HL-60 (cell line): ENCODE data around the gene NBEAL2.
"Not testable (repeated sequence)": the region's sequence is repeated elsewhere in the genome, so short reads cannot be mapped to it uniquely, and the experiment has no call there.

Source experiments
- TF ChIP-seq, protein P1 (sequence below): IDR thresholded peaks from one replicate; pipeline ENCODE4 v1.5.1; 2011; ENCODE audit warnings: low read length, control low read depth, inconsistent platforms; ENCODE audit not compliant: insufficient read depth
- TF ChIP-seq, protein P2 (sequence below): IDR thresholded peaks from 2 replicates; pipeline ENCODE4 v1.6.1; 2012; ENCODE audit warnings: low read depth; ENCODE audit not compliant: insufficient replicate concordance

DNA sequence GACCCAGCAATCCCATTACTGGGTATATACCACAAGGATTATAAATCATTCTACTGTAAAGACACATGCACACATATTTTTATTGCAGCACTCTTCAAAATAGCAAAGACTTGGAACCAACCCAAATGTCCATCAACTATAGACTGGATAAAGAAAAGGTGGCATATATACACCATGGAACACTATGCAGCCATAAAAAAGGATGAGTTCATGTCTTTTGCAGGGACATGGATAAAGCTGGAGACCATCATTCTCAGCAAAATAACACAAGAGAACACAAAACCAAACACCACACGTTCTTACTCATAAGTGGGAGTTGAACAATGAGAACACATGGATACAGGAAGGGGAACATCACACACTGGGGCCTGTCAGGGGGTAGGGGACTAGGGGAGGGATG, 47.0 kb downstream of the NBEAL2 start:
- TF ChIP-seq, protein P1, sequence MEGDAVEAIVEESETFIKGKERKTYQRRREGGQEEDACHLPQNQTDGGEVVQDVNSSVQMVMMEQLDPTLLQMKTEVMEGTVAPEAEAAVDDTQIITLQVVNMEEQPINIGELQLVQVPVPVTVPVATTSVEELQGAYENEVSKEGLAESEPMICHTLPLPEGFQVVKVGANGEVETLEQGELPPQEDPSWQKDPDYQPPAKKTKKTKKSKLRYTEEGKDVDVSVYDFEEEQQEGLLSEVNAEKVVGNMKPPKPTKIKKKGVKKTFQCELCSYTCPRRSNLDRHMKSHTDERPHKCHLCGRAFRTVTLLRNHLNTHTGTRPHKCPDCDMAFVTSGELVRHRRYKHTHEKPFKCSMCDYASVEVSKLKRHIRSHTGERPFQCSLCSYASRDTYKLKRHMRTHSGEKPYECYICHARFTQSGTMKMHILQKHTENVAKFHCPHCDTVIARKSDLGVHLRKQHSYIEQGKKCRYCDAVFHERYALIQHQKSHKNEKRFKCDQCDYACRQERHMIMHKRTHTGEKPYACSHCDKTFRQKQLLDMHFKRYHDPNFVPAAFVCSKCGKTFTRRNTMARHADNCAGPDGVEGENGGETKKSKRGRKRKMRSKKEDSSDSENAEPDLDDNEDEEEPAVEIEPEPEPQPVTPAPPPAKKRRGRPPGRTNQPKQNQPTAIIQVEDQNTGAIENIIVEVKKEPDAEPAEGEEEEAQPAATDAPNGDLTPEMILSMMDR = not testable (repeated sequence)
- TF ChIP-seq, protein P2, sequence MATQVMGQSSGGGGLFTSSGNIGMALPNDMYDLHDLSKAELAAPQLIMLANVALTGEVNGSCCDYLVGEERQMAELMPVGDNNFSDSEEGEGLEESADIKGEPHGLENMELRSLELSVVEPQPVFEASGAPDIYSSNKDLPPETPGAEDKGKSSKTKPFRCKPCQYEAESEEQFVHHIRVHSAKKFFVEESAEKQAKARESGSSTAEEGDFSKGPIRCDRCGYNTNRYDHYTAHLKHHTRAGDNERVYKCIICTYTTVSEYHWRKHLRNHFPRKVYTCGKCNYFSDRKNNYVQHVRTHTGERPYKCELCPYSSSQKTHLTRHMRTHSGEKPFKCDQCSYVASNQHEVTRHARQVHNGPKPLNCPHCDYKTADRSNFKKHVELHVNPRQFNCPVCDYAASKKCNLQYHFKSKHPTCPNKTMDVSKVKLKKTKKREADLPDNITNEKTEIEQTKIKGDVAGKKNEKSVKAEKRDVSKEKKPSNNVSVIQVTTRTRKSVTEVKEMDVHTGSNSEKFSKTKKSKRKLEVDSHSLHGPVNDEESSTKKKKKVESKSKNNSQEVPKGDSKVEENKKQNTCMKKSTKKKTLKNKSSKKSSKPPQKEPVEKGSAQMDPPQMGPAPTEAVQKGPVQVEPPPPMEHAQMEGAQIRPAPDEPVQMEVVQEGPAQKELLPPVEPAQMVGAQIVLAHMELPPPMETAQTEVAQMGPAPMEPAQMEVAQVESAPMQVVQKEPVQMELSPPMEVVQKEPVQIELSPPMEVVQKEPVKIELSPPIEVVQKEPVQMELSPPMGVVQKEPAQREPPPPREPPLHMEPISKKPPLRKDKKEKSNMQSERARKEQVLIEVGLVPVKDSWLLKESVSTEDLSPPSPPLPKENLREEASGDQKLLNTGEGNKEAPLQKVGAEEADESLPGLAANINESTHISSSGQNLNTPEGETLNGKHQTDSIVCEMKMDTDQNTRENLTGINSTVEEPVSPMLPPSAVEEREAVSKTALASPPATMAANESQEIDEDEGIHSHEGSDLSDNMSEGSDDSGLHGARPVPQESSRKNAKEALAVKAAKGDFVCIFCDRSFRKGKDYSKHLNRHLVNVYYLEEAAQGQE = not testable (repeated sequence)
